ENCODE data around the gene SMIM14. TPM values are rescaled to one million over a fixed set of nuclear protein-coding genes. Genes with fewer than 3 reads are reported as not detected.

The SMIM14 gene
- polyA plus RNA-seq, 3 donors: 13.6 to 152 (median 140) TPM

GRCh38 chr4:39530682-39531081 is 108.0 kb downstream of the SMIM14 start:
- no peak for TF ChIP-seq CTCF (IDR thresholded peaks at IDR 0.05)
- intact Hi-C loops (cut with micrococcal nuclease): no loop called here
- DNase-seq: no peak
- peaks cover 0 to 10% of the 10 kb centered on the region in 2 donors for H3K9me3 ChIP-seq (replicated peaks in 1 of 2; ENCODE audit: control insufficient read depth in 1 of 2, insufficient read depth in 1 of 2, low read length in 2 of 2)
- Mint-ChIP-seq H3K27ac (peak overlapping the region in 1 of 7 donors; percentile 10), H3K27me3 (ENCODE audit: low read depth in 3 of 3) (peaks cover 0 to 2% (median 0%) of the 10 kb centered on the region in 3 donors), H3K4me1 (peaks cover 22% of the 10 kb centered on the region), H3K4me3 (no peak overlapping the region), H3K9me3 (peaks cover 22 to 44% (median 27%) of the 10 kb centered on the region in 7 donors), H3K36me3 (peaks cover 30 to 49% of the 10 kb centered on the region in 2 donors)
- H3K27ac ChIP-seq (ENCODE audit: low read depth in 1 of 2, low read length in 2 of 2): no peak overlapping the region
- H3K4me2 ChIP-seq (replicated peaks; ENCODE audit: extremely low read depth, low read length, poor library complexity, severe bottlenecking): no peak overlapping the region
- H2AFZ ChIP-seq (ENCODE audit: insufficient read depth, low read depth, low read length, poor library complexity, severe bottlenecking): no peak overlapping the region
- WGBS (ENCODE audit: insufficient coverage): 100% methylated on average over 2 of the region's 3 CpGs
- peaks cover 2 to 6% of the 10 kb centered on the region in 2 donors for H3K36me3 ChIP-seq (replicated peaks in 1 of 2; ENCODE audit: control insufficient read depth in 1 of 2, insufficient read depth in 2 of 2, low read length in 2 of 2)
- H4K20me1 ChIP-seq (ENCODE audit: insufficient read depth, low read length): no peaks in the 10 kb centered on the region
- H3K4me3 ChIP-seq (replicated peaks in 1 of 3; ENCODE audit: low read depth in 2 of 3, low read length in 3 of 3): no peak overlapping the region
- H3K79me2 ChIP-seq (ENCODE audit: insufficient read depth, low read length): peaks cover 22% of the 10 kb centered on the region
- no peaks in the 10 kb centered on the region for H3K27me3 ChIP-seq (ENCODE audit: control insufficient read depth in 2 of 2, insufficient read depth in 2 of 2, low read length in 2 of 2)
- H3K9ac ChIP-seq (ENCODE audit: insufficient read depth, low read length, poor library complexity, severe bottlenecking): no peak overlapping the region
- H3K4me1 ChIP-seq (ENCODE audit: control insufficient read depth in 1 of 2, insufficient read depth in 2 of 2, low read length in 2 of 2): peaks cover 17 to 19% of the 10 kb centered on the region in 2 donors

- Histone ChIP-seq H3K4me2 (replicated peaks; ENCODE audit: extremely low read depth, low read length, poor library complexity, severe bottlenecking) (no peak overlapping the region), H4K20me1 (ENCODE audit: insufficient read depth, low read length) (no peaks in the 10 kb centered on the region), H3K9me3 (replicated peaks in 1 of 2; ENCODE audit: control insufficient read depth in 1 of 2, insufficient read depth in 1 of 2, low read length in 2 of 2) (peaks cover 0 to 10% of the 10 kb centered on the region in 2 donors), H3K36me3 (replicated peaks in 1 of 2; ENCODE audit: control insufficient read depth in 1 of 2, insufficient read depth in 2 of 2, low read length in 2 of 2) (peaks cover 2 to 6% of the 10 kb centered on the region in 2 donors), H3K27ac (ENCODE audit: low read depth in 1 of 2, low read length in 2 of 2) (no peak overlapping the region), H3K79me2 (ENCODE audit: insufficient read depth, low read length) (peaks cover 28% of the 10 kb centered on the region), H3K4me3 (replicated peaks in 1 of 3; ENCODE audit: low read depth in 2 of 3, low read length in 3 of 3) (no peak overlapping the region), H3K27me3 (ENCODE audit: control insufficient read depth in 2 of 2, insufficient read depth in 2 of 2, low read length in 2 of 2) (no peaks in the 10 kb centered on the region), H2AFZ (ENCODE audit: insufficient read depth, low read depth, low read length, poor library complexity, severe bottlenecking) (no peak overlapping the region), H3K4me1 (ENCODE audit: control insufficient read depth in 1 of 2, insufficient read depth in 2 of 2, low read length in 2 of 2) (peaks cover 17 to 19% of the 10 kb centered on the region in 2 donors), H3K9ac (ENCODE audit: insufficient read depth, low read length, poor library complexity, severe bottlenecking) (no peak overlapping the region)
- Mint-ChIP-seq H3K4me3 (no peak overlapping the region), H3K27me3 (ENCODE audit: low read depth in 3 of 3) (peaks cover 0 to 2% (median 0%) of the 10 kb centered on the region in 3 donors), H3K9me3 (peaks cover 20 to 37% (median 27%) of the 10 kb centered on the region in 7 donors), H3K27ac (no peak overlapping the region), H3K36me3 (peaks cover 29 to 41% of the 10 kb centered on the region in 2 donors), H3K4me1 (peaks cover 22% of the 10 kb centered on the region)
- no peak for TF ChIP-seq CTCF (IDR thresholded peaks at IDR 0.05)
- WGBS (ENCODE audit: insufficient coverage): no CpG with 5 or more reads among the region's 2 CpGs
- DNase-seq: no peak
- intact Hi-C loops (cut with micrococcal nuclease): loop anchor here (5.0 to 10.0 kb wide), 4 partner anchors 47 to 108 kb away; partner anchors contain the start of genes SMIM14 (in 2 of the 2), LIAS (in 1 of the 2) and RPL9 (in 1 of the 2)
Measured at GRCh38 chr4:39529534-39529933, 109.1 kb downstream of the SMIM14 start.
